Measurements from ENCODE around the gene NPHP4. TPM values are rescaled to one million over a fixed set of nuclear protein-coding genes. Genes with fewer than 3 reads are reported as not detected.

NPHP4 gene
- total RNA-seq, 1 donor from 2014 or later = 16.1 TPM

DNA sequence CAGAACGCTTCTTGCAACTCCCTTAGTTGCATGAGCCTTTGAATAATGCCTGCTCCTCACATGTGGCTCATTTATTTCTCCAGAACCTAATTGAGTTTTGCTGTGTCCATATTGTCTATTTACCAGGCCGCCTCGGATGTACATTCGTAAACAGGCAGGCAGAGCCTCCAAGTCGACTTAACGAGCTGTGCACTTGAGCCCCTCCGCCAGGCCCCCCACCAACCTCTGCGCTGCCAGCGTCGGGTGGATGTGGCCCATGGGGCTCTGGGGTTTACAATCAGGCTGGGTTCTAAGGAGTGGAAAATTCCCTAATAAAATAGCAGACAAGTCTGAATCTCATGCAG, 106.1 kb downstream of the NPHP4 start:
- no peaks in the 10 kb centered on the region for H3K9me3 ChIP-seq
- H3K27me3 ChIP-seq (ENCODE audit: low read depth) = no peaks in the 10 kb centered on the region
- ATAC-seq (no peak), DNase-seq (no peak)
- intact Hi-C loops (cut with DNase I) = no loop called here
- H3K4me3 ChIP-seq = no peak overlapping the region
- peaks cover 38% of the 10 kb centered on the region for H3K36me3 ChIP-seq
- H3K27ac ChIP-seq = no peak overlapping the region
- H3K4me1 ChIP-seq = no peaks in the 10 kb centered on the region
- TF ChIP-seq, protein P1, sequence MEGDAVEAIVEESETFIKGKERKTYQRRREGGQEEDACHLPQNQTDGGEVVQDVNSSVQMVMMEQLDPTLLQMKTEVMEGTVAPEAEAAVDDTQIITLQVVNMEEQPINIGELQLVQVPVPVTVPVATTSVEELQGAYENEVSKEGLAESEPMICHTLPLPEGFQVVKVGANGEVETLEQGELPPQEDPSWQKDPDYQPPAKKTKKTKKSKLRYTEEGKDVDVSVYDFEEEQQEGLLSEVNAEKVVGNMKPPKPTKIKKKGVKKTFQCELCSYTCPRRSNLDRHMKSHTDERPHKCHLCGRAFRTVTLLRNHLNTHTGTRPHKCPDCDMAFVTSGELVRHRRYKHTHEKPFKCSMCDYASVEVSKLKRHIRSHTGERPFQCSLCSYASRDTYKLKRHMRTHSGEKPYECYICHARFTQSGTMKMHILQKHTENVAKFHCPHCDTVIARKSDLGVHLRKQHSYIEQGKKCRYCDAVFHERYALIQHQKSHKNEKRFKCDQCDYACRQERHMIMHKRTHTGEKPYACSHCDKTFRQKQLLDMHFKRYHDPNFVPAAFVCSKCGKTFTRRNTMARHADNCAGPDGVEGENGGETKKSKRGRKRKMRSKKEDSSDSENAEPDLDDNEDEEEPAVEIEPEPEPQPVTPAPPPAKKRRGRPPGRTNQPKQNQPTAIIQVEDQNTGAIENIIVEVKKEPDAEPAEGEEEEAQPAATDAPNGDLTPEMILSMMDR (IDR thresholded peaks at IDR 0.05) = no peak

- Histone ChIP-seq H3K9me3 (no peaks in the 10 kb centered on the region), H3K36me3 (peaks cover 39% of the 10 kb centered on the region), H3K4me3 (no peak overlapping the region), H3K27ac (no peak overlapping the region), H3K4me1 (no peaks in the 10 kb centered on the region), H3K27me3 (ENCODE audit: low read depth) (no peaks in the 10 kb centered on the region)
- ATAC-seq (no peak), DNase-seq (no peak)
- TF ChIP-seq, protein P1 (IDR thresholded peaks at IDR 0.05) = no peak
- intact Hi-C loops (cut with DNase I) = no loop called here
These were observed 106.6 kb downstream of the NPHP4 start for GRCh38 chr1:5885471-5886139.

DNA sequence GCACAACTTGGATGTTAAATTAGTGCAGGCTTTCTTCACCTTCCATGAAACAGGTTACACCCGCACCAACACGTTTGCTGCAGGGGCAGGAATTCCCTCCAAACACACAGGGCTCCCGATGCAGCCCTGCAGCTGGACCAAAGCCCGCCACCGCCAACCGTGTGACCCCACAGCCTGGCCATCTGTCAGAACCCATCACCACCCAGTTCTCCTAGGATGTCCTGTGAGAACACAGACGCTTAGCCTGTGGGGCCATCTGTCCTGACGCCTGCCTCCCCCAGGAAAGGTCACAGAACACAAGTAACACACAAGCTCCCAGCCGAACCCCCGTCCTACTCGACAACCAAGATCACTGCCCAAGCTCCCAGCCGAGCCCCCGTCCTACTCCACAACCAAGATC, 108.1 kb downstream of the NPHP4 start:
- ATAC-seq = no peak
- Histone ChIP-seq H3K4me3 (no peak overlapping the region), H3K27me3 (ENCODE audit: low read depth) (no peaks in the 10 kb centered on the region), H3K4me1 (no peaks in the 10 kb centered on the region), H3K27ac (no peak overlapping the region), H3K36me3 (peaks cover 44% of the 10 kb centered on the region), H3K9me3 (peaks cover 3% of the 10 kb centered on the region)
- intact Hi-C loops (cut with DNase I) = no loop called here
- peak; percentile 30 for DNase-seq
- TF ChIP-seq, protein P1 (IDR thresholded peaks at IDR 0.05) = no peak

GRCh38 chr1:5883129-5884048, 108.8 kb downstream of the NPHP4 start:
- ATAC-seq (no peak), DNase-seq (peak; percentile 33)
- H3K9me3 ChIP-seq = peaks cover 3% of the 10 kb centered on the region
- no peak overlapping the region for H3K27ac ChIP-seq
- intact Hi-C loops (cut with DNase I) = no loop called here
- TF ChIP-seq, protein P1 (IDR thresholded peaks at IDR 0.05) = no peak
- H3K36me3 ChIP-seq = peaks cover 49% of the 10 kb centered on the region
- H3K4me1 ChIP-seq = no peaks in the 10 kb centered on the region
- H3K4me3 ChIP-seq = no peak overlapping the region
- no peaks in the 10 kb centered on the region for H3K27me3 ChIP-seq (ENCODE audit: low read depth)

DNA sequence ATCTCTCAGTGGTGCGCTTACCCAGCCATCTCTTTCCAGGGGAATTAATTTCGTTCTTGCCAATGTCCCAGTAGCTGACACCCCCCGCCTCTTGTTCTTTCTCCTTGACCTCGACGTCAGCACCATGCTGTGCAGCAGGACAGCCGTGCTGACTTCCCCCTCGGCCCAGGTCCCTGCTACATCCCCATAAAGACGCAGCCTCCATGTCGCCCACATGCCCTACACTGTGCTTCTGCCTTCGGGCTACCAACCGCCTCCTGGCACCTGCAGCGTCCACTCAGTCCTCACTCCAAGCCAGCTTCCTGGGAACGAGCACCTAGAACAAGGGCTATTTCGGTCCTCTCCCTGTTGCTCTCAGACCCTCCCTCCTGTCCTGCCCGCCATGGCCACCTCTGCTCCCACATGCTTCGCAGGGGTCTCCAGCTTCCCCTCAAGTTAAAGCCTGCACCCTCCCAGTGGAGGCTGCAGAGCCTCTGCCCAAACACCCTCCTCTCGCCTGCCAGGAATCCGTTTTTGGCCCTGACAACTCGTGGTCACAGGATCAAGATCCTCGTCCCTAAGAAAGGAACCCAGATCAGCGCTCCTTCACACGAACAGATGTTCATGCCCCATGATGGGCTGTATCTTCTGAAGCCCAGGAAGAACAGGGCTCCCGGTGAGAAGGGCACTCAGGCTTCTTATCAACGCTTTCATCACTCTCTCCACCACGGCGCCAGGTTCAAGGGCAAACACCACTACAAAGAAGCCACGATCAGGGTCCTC, 109.7 kb downstream of the NPHP4 start:
- peaks cover 3% of the 10 kb centered on the region for H3K9me3 ChIP-seq
- intact Hi-C loops (cut with DNase I) = no loop called here
- H3K36me3 ChIP-seq = peaks cover 50% of the 10 kb centered on the region
- no peak overlapping the region for H3K27ac ChIP-seq
- TF ChIP-seq, protein P1 (IDR thresholded peaks at IDR 0.05) = no peak
- no peak for ATAC-seq
- H3K4me3 ChIP-seq = no peak overlapping the region
- DNase-seq = peak; percentile 21
- no peaks in the 10 kb centered on the region for H3K27me3 ChIP-seq (ENCODE audit: low read depth)
- H3K4me1 ChIP-seq = no peaks in the 10 kb centered on the region
